HL-60 (cell line): ENCODE data around the gene IGFLR1.

Experiments
- DNase-seq, 2 experiments: peaks; one replicate each; pipeline ENCODE4 v3.0.0-alpha.2; 2010 to 2020; ENCODE audit warnings: low read depth in 1 of 2, low spot score in 1 of 2
- H3K27ac ChIP-seq: fragments of 250-450 bp; sonication (Bioruptor Pico); replicated peaks from 2 replicates; pipeline ENCODE4 v1.5.1; 2020; ENCODE audit warnings: mild to moderate bottlenecking, moderate library complexity
- H3K27me3 ChIP-seq: fragments of 250-450 bp; sonication (Bioruptor Pico); 2 replicates; pipeline ENCODE4 v1.5.1; 2021; ENCODE audit warnings: mild to moderate bottlenecking, moderate library complexity; ENCODE audit not compliant: insufficient read depth, poor library complexity, severe bottlenecking
- H3K4me3 ChIP-seq: replicated peaks from 2 replicates; pipeline ENCODE4 v1.5.1; 2011; ENCODE audit warnings: mild to moderate bottlenecking, control low read depth, low read length; ENCODE audit not compliant: insufficient read depth
- CTCF ChIP-seq: IDR thresholded peaks from one replicate; pipeline ENCODE4 v1.5.1; 2011; ENCODE audit warnings: low read length, control low read depth, inconsistent platforms; ENCODE audit not compliant: insufficient read depth
- GABPA ChIP-seq: IDR thresholded peaks from 2 replicates; pipeline ENCODE4 v1.6.1; 2012; ENCODE audit warnings: low read depth
- POLR2AphosphoS5 ChIP-seq: IDR thresholded peaks from 2 replicates; pipeline ENCODE4 v1.6.1; 2012; ENCODE audit warnings: low read depth
- REST ChIP-seq: IDR thresholded peaks from 2 replicates; pipeline ENCODE4 v1.6.1; 2012; ENCODE audit warnings: low read depth; ENCODE audit not compliant: insufficient replicate concordance
- SPI1 ChIP-seq: IDR thresholded peaks from 2 replicates; pipeline ENCODE4 v1.6.1; 2012; ENCODE audit warnings: low read depth, mild to moderate bottlenecking, borderline replicate concordance

The IGFLR1 gene

GRCh38 chr19:35717665-35718344 is 24.4 kb downstream of the IGFLR1 start, which contains the start of gene KMT2B:
TSS of gene KMT2B (plus strand) at chr19:35718003. CDS start at chr19:35718019, 16 bp downstream.
- no peak for TF ChIP-seq POLR2AphosphoS5
- no peak for TF ChIP-seq CTCF
- TF ChIP-seq GABPA, result peak; percentile 63; the same call in 1 of the 2 replicates
- TF ChIP-seq SPI1, result no peak
- no peak for TF ChIP-seq REST
- no peak for DNase-seq
- Histone ChIP-seq H3K4me3 (peak within 1 kb of the TSS; percentile 93), H3K27ac (peak within 1 kb of the TSS; percentile 73), H3K27me3 (no peaks in the 10 kb centered on the region)

- Histone ChIP-seq H3K4me3 (peak overlapping the region; percentile 92), H3K27me3 (no peaks in the 10 kb centered on the region), H3K27ac (peak overlapping the region; percentile 73)
- TF ChIP-seq CTCF (peak; percentile 43), POLR2AphosphoS5 (no peak)
- DNase-seq, result peak; percentile 89 to 97
These were observed 25.2 kb downstream of the IGFLR1 start for GRCh38 chr19:35716801-35717664.

GRCh38 chr19:35715981-35716800 is 26.1 kb downstream of the IGFLR1 start:
- H3K4me3 ChIP-seq, result peak overlapping the region; percentile 92
- TF ChIP-seq REST (no peak), CTCF (no peak), GABPA (no peak), POLR2AphosphoS5 (no peak), SPI1 (no peak)
- peak overlapping the region; percentile 73 for H3K27ac ChIP-seq
- DNase-seq, result no peak
- no peaks in the 10 kb centered on the region for H3K27me3 ChIP-seq
